Osteocyte (in vitro differentiated cells): ENCODE data around the gene PTPRD. TPM values are rescaled to one million over a fixed set of nuclear protein-coding genes. Genes with fewer than 3 reads are reported as not detected.
"Not testable (repeated sequence)": the region's sequence is repeated elsewhere in the genome, so short reads cannot be mapped to it uniquely, and the experiment has no call there.

Experiments
- DNase-seq: peaks from one replicate; pipeline ENCODE4 v3.0.0; 2021; ENCODE audit warnings: mixed read lengths; ENCODE audit not compliant: unreplicated experiment; ENCODE audit errors: extremely low spot score
- H3K27ac Mint-ChIP-seq: one replicate; pipeline ENCODE4 v1.8.0; 2021; ENCODE audit warnings: mild to moderate bottlenecking, mixed read lengths; ENCODE audit not compliant: unreplicated experiment
- H3K27me3 Mint-ChIP-seq: one replicate; pipeline ENCODE4 v1.8.0; 2021; ENCODE audit warnings: mixed read lengths; ENCODE audit not compliant: unreplicated experiment
- H3K36me3 Mint-ChIP-seq: one replicate; pipeline ENCODE4 v1.8.0; 2021; ENCODE audit warnings: mixed read lengths; ENCODE audit not compliant: unreplicated experiment
- H3K4me1 Mint-ChIP-seq: one replicate; pipeline ENCODE4 v1.8.0; 2021; ENCODE audit warnings: mixed read lengths; ENCODE audit not compliant: unreplicated experiment
- H3K4me3 Mint-ChIP-seq: one replicate; pipeline ENCODE4 v1.8.0; 2021; ENCODE audit warnings: mild to moderate bottlenecking, moderate library complexity, mixed read lengths; ENCODE audit not compliant: unreplicated experiment
- H3K9me3 Mint-ChIP-seq: one replicate; pipeline ENCODE4 v1.8.0; 2021; ENCODE audit warnings: mixed read lengths; ENCODE audit not compliant: unreplicated experiment
- total RNA-seq: library from RNA; stranded (reverse); gene quantifications from 2 replicates; pipeline ENCODE4 v1.2.1, GENCODE V29; 2021
- TF ChIP-seq, protein P1 (sequence below): fragments of 200-600 bp; sonication (generic); IDR thresholded peaks from 2 replicates; pipeline ENCODE4 v1.5.0; 2021; ENCODE audit warnings: antibody characterized with exemption, mild to moderate bottlenecking, moderate library complexity

Gene PTPRD
- total RNA-seq, 1 donor from 2014 or later, result 5.4 TPM

DNA sequence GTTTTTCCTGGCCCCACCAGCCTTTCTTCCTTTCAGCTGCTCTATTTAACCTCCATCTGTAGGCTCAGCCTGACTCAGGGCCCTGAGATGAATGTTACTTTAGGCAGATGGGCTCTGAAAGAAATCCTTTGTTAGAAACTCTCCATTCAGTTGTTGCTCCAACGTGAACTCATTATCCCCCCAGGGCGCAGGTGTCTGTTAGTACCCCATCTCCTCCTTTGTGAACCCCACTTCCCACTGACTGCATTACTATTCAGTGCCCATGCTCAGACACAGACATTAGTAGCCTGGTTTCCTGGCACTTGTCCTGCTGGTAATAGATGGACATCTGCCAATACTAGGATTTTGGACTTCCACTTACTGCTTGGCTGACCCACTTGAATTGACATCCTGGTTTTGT is 1271.6 kb downstream of the PTPRD start:
- Mint-ChIP-seq H3K4me3 (no peak overlapping the region), H3K4me1 (no peaks in the 10 kb centered on the region), H3K9me3 (no peaks in the 10 kb centered on the region), H3K27me3 (no peaks in the 10 kb centered on the region), H3K36me3 (no peaks in the 10 kb centered on the region), H3K27ac (no peak overlapping the region)
- TF ChIP-seq, protein P1, sequence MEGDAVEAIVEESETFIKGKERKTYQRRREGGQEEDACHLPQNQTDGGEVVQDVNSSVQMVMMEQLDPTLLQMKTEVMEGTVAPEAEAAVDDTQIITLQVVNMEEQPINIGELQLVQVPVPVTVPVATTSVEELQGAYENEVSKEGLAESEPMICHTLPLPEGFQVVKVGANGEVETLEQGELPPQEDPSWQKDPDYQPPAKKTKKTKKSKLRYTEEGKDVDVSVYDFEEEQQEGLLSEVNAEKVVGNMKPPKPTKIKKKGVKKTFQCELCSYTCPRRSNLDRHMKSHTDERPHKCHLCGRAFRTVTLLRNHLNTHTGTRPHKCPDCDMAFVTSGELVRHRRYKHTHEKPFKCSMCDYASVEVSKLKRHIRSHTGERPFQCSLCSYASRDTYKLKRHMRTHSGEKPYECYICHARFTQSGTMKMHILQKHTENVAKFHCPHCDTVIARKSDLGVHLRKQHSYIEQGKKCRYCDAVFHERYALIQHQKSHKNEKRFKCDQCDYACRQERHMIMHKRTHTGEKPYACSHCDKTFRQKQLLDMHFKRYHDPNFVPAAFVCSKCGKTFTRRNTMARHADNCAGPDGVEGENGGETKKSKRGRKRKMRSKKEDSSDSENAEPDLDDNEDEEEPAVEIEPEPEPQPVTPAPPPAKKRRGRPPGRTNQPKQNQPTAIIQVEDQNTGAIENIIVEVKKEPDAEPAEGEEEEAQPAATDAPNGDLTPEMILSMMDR, result no peak
- no peak for DNase-seq

DNA sequence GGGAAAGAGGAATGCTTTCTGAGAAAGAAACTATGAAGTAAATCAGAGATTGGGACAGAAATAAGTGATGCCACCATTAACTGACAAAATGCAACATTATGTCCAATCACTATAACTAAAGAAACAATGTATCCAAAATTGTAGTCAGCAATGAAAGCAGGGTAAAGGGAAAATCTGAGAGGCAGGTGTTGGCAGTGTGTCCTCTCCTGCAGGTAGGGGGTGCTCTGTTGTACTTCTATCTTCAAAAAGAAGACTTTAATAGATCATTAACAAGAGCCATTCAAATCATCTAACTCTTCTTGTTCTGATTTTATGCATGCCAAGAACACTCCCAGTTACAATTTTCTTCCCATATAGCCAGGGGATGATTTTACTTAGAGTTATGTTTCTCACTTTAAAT is 1275.7 kb downstream of the PTPRD start:
- H3K36me3 Mint-ChIP-seq, result no peaks in the 10 kb centered on the region
- no peaks in the 10 kb centered on the region for H3K27me3 Mint-ChIP-seq
- TF ChIP-seq, protein P1, result no peak
- H3K4me1 Mint-ChIP-seq, result no peaks in the 10 kb centered on the region
- H3K27ac Mint-ChIP-seq, result no peak overlapping the region
- no peak for DNase-seq
- no peaks in the 10 kb centered on the region for H3K9me3 Mint-ChIP-seq
- H3K4me3 Mint-ChIP-seq, result no peak overlapping the region

DNA sequence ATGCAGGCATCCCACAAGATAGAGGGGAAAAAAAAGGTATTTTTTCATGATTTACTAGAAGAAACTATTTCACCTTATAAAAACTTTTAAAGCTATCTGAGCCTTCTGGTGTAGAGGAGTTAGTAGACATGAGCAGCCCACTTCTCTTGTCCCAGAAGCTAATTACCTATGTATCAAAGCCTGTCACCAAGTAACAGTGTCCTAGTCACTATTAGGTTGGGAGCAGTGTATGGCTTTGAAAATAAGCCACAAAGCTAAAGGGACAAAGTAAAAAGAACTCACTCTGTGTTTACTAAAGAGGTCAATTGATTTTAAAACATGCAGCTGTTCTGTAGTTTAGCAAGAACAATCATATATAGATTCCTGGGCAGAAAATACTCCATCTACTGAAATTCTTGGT is 1286.1 kb downstream of the PTPRD start:
- peaks cover 2% of the 10 kb centered on the region for H3K27me3 Mint-ChIP-seq
- TF ChIP-seq, protein P1, result no peak
- no peaks in the 10 kb centered on the region for H3K36me3 Mint-ChIP-seq
- H3K9me3 Mint-ChIP-seq, result peaks cover 5% of the 10 kb centered on the region
- DNase-seq, result no peak
- H3K4me1 Mint-ChIP-seq, result no peaks in the 10 kb centered on the region
- no peak overlapping the region for H3K4me3 Mint-ChIP-seq
- H3K27ac Mint-ChIP-seq, result no peak overlapping the region

DNA sequence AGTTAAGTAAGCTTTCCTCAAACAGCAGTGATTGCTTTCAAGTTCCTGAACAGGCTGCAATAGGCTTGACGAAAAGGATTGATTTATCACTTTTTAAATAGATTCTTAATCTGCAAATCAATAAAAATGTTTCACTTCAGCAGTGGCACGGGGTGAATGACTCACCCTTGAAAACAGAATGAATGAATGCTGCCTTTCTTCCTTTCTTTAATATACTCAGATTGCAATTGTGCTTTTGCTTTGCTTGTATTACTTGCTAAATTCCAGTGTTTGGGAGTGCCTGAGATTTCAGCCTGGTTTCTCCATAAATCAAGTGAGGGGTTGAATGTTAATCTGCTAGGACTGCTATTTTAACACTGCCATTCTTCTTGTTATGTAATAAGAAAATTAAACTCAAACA is 1293.8 kb downstream of the PTPRD start:
- no peak for DNase-seq
- H3K36me3 Mint-ChIP-seq, result no peaks in the 10 kb centered on the region
- H3K27ac Mint-ChIP-seq, result no peak overlapping the region
- TF ChIP-seq, protein P1, result no peak
- no peaks in the 10 kb centered on the region for H3K9me3 Mint-ChIP-seq
- H3K4me1 Mint-ChIP-seq, result no peaks in the 10 kb centered on the region
- H3K4me3 Mint-ChIP-seq, result no peak overlapping the region
- H3K27me3 Mint-ChIP-seq, result peaks cover 7% of the 10 kb centered on the region

DNA sequence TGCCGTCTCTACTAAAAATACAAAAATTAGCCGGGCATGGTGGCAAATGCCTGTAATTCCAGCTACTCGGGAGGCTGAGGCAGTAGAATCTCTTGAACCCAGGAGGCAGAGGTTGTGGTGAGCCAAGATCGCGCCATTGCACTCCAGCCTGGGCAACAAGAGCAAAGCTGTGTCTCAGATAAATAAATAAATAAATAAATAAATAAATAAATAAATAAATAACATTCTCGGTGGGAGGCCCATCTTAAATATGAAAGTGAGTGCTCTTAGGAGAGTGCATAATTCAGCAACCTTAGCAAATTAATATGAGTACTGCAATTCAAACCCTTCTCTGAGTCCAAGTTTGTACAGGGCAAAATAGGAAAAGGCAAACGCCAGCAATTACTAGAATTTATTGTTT is 1302.1 kb downstream of the PTPRD start:
- not testable (repeated sequence) for H3K36me3 Mint-ChIP-seq, H3K9me3 Mint-ChIP-seq, H3K27me3 Mint-ChIP-seq, H3K27ac Mint-ChIP-seq, DNase-seq, H3K4me3 Mint-ChIP-seq, H3K4me1 Mint-ChIP-seq

DNA sequence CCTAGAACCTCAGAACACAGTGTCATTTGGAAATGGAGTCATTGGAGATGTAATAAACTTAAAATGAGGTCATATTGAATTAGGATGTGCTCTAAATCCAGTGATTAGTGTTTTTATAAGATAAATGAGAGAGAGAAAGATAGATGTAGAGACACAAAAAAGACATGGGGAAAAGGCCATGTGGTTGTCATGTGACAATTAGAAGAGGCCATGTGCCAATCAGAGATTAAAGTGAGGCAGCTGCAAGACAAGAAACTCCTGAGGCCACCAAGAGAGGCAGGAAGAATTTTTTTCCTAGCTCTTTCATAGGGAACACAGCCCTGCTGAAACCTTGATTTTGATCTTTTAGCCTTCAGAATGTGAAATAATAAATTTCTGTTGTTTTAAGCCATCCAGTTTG is 1307.2 kb downstream of the PTPRD start:
- no peaks in the 10 kb centered on the region for H3K36me3 Mint-ChIP-seq
- peaks cover 3% of the 10 kb centered on the region for H3K27me3 Mint-ChIP-seq
- H3K9me3 Mint-ChIP-seq, result no peaks in the 10 kb centered on the region
- H3K4me3 Mint-ChIP-seq, result no peak overlapping the region
- H3K27ac Mint-ChIP-seq, result no peak overlapping the region
- no peaks in the 10 kb centered on the region for H3K4me1 Mint-ChIP-seq
- DNase-seq, result no peak
- TF ChIP-seq, protein P1, result no peak
